T1000 (cell line): Measurements from ENCODE around the gene SENP8.
A peak's percentile ranks its signal among the peaks of the same experiment; 100 is the strongest.

Experiments used
- DNase-seq: peaks from one replicate; lab custom pipeline; 2025; ENCODE audit warnings: mixed read lengths; lab: John Stamatoyannopoulos, UW

SENP8 gene

GRCh38 chr15:72175186-72176044 is 57.2 kb downstream of the SENP8 start:
- no peak for DNase-seq

GRCh38 chr15:72176159-72176558 is 58.0 kb downstream of the SENP8 start:
- DNase-seq: no peak

DNA sequence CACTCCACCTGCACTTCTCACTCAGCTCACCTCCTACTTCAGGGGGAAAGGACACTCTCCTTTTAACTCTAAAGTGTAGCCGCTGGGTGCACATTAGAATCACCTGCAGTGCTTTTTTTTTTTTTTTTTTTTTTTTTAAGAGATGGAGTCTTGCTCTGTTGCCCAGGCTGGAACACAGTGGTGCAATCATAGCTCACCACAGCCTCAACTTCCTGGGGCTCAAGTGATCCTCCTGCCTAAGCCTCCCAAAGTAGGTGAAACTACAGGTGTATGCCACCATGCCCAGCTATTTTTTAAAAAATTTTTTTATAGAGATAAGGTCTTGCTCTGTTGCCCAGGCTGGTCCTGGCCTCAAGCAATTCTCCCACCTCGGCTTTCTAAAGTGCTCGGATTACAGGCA is 58.5 kb downstream of the SENP8 start:
- no peak for DNase-seq

GRCh38 chr15:72178976-72179585 is 60.9 kb downstream of the SENP8 start:
- no peak for DNase-seq

DNA sequence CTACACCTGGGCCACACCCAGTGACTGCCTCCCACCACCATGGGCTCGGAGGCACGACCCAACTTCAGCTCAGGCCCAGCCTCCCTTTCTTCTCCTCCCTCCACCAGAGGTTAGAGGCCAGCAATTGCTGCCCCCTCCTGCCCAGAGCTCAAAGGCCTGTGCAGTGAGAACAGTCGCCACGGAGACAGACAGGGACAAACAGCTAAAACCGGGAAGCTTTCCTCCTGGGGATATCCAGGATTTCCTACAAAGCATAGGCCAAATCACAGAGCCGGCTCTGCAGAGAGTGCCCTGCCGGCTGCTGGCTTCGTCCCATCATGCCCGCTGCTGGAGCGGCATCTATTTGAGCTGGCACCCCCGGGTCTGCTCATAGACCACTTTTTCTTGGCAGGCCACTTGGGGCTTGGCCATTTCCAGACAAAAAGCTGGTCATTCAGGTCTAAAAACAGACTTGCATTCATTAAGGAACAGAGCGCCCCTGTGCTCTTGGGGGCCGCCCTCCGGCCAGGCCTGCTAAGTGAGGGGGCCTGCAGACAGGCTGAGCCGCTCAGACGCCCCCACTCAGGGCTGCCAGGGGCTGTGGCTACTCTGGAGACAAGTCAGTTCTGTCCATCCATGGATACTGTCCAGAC is 61.9 kb downstream of the SENP8 start:
- DNase-seq: no peak

DNA sequence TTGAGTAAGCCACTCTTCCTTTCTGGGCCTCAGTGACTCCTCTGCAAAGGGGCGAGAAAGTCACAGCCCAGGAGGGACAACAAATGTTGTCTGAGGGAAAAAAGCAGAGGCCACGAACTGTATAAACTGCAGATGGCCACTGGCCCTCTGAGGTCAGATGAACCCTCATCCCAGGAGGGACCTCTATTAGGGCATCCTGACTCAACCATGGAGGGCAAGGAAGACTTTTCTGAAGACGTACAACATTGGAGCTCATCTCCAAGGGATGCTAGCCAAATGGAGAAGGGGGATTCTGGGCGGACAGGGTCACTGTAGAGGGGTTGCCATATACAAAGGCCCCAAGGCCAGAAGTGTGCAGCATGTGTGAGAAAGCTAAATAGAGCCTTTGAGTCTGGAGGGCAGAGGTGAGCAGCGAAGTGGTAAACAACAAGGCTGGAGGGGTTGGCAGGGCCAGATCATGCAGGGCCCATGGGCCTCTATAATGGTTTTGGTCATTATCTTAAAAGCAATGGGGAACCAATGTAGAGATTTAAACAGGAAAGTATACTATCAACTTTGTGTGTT is 62.6 kb downstream of the SENP8 start:
- no peak for DNase-seq

GRCh38 chr15:72182244-72182643 is 64.0 kb downstream of the SENP8 start:
- no peak for DNase-seq

DNA sequence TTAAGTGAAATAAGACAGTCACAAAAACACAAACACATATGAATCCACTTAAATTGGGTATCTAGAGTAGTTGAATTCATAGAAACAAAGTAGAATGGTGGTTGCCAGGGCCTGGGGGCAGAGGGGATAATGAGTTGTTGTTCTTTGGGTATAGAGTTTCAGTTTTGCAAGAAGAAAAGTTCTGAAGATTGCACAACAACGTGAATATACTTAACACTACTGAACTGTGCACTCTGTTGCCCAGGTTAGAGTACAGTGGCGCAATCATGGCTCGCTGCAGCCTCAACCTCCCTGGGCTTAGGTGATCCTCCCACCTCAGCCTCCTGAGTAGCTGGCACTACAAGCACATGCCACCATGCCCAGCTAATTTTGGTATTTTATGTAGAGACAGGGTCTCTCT is 64.5 kb downstream of the SENP8 start:
- peak; percentile 11 for DNase-seq

DNA sequence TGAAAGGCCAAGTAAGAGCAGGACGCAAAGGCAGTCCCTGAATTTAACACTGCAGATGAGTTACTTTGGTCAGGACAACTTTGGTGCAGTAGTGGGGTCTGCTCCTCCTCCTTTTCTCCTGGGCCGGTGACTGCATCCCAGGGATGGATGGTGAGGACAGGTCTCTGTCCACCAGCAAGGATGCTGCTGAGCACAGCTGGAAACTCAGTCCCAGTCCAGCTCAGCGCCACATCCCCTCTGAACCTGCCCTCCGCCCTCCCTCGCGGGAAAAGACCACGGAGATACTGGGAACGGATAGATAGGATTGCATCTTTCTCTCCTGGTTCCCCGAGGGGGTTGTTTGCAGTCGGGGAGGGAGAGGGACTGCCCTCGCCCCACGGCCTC is 65.6 kb downstream of the SENP8 start:
- no peak for DNase-seq

GRCh38 chr15:72184165-72184811 is 66.1 kb downstream of the SENP8 start:
- DNase-seq: no peak

DNA sequence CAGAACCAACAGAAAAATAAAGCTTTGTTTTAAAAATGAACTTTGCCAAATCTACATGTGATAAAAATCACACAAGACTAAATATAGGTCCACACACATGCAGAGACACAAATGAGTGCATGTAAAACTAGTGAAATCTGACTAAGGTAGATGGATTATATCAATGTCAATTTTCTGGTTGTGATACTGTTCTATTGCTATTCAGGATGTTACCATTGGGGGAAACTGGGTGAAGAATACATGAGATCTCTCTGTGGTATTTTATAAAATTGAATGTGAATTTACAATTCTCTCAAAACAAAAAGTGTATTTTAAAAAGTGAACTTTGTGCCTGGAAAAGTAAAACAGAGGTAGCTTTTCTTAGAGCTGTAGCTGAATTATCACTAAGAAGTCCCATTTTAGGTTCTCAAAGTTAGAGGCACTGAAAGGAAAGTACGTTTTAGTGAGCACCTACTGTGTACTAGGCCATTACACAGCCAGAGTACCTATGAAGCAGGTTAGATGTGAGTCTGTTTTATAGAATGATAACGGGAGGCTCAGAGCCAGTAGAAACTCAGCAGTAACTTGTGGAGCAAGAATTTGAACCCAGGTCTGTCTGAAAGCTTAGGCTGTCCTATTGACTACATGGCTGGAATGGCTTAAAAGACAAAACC is 71.2 kb downstream of the SENP8 start:
- DNase-seq: no peak

- DNase-seq: no peak
Measured at GRCh38 chr15:72192416-72192815, 74.2 kb downstream of the SENP8 start.
